Cerebellar nuclear complex (tissue), 1 donor: ENCODE data around the gene UNC13D.
"Not testable (repeated sequence)": the region's sequence is repeated elsewhere in the genome, so short reads cannot be mapped to it uniquely, and the experiment has no call there.

Experiments used
- DNase-seq, 2 experiments: peaks; one replicate each; lab custom pipeline; 2025; lab: John Stamatoyannopoulos, UW

UNC13D gene

DNA sequence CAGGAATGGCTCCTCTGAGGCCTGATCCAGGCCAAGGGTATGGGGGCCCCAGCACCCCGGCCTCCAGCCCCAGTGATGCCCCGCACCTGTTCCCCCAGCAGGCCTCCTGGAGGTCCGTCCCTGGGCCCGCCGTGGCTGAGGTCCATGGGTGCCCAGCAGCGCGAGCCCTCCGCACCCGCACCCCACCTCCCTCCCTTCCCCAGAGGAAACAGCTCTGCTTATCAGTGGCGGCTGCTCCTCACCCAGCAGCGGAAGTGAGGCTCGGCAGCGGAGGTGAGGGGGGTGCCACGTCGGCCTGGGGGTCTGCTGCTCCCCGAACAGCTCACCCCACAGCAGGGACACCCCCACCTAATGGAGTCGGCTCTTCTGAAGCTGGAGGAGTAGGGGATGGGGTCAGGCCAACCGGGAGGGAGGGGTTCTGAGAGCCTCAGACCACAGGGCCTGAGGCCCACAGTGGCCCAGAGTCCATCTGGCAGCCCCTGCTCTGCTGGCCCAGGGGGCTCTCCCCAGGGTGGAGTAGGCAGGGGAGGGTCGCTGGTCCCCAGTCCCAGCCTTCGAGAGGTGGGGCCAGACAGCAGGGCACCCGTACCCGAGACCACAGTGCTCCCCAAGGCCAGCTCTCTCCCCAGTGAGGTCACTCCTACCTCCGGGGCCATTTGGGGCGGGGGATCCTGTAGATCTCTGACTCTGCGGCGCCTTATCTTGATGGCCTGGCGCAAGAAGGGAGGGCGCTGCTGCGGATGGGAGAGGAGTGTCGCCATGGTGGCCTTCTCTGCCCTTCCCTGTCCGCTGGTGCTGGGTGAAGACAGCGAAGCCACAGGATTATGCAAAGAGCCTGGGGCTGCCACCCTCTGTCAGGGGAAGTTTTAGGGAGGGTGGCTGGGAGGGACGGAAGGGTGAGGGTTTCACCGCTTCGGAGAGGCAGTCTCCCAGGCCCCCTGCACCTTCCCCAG, at the start of gene UNC13D:
Gene UNC13D, minus strand, starts transcription at position 828 of the 953 bp plus-strand sequence. Its CDS starts 67 bp downstream, at position 761.
- DNase-seq = no peak

DNA sequence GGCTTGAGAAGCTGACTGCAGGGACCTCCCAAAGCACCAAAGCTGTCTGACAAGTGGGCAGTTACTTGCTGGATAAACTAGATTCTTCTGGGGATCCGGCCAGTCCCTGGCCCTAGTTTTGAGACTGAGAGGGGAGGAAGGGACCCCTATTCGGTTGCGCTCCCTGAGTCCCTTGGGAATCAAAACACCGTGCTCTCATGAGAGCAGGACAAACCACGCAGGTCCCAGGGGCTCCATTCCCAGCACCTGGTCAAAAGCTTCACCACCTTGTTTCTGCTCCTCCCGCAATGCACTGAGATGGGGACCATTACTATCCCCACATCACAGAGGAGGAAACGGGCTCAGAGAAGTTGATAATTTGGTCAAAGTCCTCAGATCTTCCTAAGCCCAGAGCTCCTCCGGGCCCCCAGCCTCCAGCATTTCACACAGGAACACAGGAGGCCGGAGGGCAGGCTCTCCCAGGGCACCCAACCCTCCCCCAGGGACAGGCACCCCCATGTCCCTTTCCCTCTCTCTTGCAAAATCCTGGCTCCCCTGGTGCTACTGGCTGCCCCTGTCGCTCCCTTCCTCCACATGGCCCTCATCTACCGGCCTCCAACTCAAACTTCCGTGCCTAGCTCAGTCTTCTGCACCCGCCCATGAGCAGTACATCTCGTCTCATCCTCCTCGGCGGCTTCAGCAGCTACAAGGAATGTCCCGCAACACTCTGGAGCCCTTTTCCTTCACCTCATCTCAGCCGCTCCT, 49.3 kb upstream of the UNC13D start:
- DNase-seq = no peak

DNA sequence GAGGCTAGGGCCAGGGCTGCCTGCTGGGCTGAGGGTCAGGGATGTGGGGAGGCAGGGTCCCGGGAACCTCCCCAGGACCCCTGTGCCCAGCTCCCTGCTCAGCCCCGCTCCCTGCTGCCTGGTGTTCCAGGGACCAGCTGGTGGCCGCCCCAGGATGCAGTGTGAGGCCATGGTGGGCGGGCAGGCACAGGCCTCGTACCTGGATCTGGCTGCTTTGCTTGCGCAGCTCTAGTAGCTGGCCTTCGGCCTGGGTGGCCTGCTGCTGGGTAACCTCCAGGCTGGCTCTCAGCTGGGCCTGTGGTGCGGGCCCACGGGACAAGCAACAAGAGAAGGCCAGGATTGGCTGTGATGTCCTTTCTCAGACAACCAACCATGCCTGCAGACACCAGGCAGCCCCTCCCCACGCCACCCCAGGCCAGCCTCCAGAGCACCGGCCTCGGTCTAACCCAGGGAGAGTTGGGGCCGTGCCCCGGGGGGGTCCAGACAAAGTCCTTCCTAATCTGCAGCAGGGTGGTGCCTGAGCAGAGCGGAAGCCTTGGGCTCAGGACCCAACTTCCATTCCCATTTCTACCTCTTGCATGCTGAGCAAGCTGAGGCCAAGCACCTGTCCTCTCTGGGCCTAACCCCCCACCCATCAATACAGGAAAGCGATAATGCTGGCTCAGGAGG, 48.5 kb upstream of the UNC13D start:
- DNase-seq = no peak

DNA sequence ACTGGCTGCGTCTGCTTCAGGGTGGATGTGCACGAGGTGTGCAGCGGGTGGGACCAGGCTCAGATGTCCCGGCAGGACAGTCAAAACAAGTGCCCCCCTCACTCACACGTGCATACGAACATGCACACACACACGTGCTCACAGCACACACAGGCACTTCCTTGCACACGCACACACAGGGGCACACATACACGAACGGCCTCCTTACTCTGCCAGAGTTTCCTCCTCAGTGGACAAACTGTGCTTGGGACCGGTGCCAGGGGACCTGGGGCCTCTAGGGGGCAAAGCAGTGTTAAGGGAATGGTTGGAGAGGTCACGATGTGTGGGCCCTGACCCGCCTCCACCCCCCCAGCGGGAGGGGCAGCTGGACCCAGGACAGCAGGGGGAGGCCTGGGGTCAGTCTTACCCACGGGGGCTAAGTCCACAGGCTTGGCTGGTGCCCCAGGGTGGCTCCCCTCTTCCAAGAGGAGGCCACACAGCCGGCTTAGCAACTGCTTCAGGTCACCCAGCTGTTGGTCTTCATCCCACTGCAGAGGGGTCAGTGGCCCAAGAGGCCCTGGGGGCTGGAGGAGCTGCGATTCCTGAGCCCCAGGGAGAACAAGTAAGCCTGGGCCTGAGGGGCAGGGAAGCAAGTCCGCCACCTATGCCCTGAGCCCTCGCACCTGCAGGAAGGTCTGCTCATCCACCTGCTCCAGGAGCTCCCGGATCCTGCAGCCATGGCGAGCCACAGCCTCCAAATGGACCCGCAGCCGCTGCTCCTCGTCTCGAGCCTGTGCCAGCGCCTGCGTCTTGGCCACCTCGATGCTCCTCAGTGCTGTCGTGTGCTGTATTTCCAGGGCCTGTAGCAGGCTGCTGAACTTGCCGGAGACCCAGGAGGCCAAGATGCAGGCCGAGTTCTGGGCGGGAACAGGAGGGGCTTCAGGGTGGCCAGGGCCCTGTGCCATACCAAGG, 47.7 kb upstream of the UNC13D start:
- DNase-seq = no peak

DNA sequence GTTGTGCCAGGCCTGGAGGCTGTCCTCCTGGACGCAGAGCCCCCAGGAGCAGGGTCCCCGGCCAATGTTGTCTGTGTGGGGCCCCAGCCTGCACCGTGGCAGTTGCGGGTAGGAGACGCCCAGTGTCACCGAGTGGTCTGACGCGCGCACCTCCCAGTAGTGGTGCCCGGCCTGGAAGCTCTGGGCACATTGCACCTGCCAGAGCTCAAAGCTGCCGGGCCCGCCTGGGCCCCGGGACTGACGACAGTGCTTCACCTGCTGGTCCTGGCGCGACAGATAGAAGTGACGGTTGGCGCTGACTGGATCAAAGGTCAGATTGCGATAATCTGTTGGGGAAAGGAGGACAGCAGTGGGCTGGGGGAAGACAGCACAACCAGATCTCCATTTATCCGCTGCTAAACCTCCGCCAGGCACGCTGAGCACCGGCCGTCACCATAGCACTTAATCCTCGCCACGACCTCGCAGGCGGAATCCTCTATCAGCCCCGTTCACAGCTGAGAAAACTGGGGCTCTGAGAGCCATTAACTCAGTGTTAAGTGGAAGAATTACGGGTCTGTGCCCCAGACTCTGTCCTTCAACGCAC, 46.9 kb upstream of the UNC13D start:
- DNase-seq = no peak

DNA sequence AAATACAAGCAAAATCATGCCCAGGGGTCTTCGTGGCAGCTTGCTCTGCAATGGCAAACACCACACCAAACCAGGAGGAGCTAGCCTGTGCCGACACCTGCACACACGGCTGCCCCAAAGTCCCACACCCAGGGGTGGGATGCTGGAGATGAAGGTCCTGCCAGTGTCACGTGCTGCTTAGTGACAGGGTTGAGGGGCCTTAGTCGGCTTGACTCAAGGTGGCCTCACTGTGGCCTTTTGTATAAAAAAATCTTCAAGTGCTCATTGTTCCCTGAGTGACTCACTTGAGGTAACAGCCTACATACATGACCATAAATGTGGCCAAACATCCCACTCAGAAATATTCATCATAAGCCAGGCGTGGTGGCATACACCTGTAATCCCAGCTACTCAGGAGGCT, 45.2 kb upstream of the UNC13D start:
- DNase-seq = no peak

DNA sequence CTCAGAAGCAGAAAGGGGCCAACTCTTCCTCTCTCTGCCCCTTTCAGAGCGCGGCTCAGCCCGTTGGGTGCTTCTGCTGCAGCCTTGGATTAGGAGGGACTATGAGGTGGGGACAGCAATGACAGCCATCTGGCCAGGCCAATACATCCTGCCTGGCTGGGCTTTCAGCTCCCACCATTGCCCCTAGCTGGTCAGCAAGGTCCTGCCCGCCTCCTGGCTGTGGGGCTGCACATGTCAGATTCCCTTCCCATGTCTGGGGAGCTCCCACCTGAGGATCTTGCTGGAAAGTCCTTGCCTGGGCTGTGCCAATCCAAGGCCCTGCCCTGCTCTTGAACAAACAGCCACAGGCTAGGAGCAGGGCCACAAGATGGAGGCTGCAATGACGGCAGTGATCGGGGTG, 44.3 kb upstream of the UNC13D start:
- no peak for DNase-seq

DNA sequence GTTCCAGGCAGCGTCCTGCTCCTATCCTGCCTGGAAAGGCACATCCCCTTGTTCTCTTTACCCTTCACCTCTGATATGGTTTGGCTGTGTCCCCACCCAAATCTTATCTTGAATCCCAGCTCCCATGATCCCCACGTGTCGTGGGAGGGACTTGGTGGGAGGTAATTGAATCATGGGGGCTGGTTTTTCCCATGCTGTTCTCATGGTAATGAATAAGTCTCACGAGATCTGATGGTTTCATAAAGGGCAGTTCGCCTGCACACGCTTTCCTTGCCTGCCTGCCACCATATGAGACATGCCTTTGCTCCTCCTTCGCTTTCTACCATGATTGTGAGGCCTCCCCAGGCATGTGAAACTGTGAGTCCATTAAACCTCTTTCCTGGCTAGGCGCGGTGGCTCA, 41.7 kb upstream of the UNC13D start:
- not testable (repeated sequence) for DNase-seq

DNA sequence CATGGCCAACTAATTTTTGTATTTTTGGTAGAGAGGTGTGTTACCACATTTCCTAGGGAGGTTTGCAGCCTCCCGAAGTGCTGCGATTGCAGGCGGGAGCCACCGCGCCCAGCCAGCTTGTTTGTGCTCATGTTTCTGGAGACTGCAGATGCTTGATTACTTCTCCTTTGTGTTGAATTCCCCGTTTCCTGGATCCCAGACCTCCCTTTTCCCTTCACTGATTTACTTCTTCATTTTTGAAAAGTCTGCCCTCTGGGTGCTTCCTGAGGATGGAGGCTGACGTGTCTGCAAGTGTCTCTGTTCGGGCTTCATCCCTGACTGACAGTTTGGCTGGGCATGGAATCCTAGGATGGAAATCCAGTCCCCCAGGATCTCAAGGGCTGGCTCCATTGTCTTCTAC, 41.2 kb upstream of the UNC13D start:
- DNase-seq = no peak

DNA sequence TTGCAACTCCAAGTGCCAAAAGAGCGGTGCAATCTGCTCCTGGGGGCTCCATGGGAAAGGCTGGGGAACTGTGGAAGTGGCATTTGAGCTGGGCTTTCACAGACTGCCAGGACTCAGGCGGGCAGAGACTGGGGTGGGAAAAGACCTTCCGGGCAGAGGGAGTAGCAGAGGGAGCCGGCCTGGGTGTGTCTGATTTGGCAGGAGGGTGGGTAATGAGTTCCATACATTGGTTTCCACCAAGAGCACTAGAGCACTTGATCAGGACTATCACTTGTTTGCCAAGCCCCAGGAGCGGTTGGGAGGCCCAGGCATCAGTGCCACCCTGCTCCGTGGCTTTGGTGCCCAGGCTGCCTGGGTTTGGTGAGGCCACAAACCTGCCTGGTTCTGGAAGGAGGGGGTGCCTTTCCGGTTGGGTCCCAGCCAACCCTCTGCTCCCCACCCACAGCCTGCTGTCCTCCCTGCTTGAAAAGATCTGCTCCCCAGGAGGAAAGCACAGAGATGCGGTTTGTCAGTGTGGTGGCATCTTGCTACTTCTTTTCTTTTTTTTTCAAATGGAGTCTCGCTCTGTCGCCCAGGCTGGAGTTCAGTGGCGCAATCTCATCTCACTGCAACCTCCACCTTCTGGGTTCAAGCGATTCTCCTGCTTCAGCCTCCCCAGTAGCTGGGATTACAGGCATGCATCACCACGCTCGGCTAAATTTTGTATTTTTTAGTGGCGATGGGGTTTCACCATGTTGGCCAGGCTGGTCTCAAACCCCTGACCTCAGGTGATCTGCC, 37.7 kb upstream of the UNC13D start:
- DNase-seq = no peak

DNA sequence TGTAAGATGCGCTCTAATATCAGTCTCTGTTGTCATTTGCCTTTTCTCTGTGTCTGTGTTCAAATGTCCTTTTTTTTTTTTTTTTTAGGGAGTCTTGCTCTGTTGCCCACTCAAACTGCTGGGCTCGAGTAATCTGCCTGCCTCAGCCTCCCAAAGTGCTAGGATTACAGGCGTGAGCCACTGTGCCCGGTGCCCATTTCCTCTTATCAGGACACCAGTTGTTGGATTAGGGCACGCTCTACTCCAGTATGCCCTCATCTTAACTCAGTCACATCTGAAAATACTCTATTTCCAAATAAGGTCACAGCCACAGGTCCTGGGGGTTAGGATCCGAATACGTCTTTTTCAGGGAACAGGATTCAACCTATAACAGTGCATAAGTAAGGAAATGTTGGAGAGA, 36.1 kb upstream of the UNC13D start:
- DNase-seq = no peak

DNA sequence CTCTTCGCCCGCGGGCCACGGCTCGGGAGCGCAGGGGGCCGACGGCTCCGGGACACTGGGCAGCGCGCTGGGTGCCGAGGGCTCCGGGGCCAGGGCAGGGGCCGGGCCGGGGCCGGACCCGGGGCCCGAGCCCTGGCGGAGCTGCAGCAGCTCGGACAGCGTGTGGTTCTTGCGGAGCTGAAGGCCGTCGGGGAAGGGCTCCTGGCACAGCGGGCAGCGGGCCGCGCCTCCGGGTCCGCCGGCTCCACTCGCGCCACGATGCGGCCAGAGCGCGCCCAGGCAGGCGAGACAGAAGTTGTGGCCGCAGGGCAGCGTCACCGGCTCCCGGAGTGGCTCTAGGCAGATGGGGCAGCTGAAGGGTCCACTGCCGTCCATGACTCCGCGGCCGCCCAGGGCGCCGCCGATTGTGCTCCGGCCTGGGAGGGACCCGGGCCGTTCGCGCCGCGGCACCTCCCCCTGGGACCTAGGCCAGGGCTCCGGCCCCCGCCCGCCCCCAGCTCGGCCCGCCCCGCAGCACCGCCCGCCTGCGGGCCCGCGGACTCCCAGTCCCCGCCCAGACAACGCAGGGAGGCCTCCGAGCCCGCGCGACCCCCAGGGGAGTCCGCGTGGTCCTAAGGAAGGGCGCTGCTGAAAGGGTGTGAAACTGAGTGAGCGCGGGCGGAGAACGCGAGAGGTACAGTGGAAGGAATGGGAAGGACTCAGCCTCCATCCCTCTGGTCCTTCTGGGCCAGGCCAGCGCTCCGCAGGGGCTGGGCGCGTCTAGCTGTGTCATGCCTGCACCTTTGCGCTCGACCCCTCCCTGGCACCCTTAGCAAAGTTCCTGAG, 34.2 kb upstream of the UNC13D start, which contains the start of gene TRIM47:
Gene TRIM47, minus strand, starts transcription at position 408 of the 825 bp plus-strand sequence. Its CDS starts 33 bp downstream, at position 375.
- no peak for DNase-seq

DNA sequence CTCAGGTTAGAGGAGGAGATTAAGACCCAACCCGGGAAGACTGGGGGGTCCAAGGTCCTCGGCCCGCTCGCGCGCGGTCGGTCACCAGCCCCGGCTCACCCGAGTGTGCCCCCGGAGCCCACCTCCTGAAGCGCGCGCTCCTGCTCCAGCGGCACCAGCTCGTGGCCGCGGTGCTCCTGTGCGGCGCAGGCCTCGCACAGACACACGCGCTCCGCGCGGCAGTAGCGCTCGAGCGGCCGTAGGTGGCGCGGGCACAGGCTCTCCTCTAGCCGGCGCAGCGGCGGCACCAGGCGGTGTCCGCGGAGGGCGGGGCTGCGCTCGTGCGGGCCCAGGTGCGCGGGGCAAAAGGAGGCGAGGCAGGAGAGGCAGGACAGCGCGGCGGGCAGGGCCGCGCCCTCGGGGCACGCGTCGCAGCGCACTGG, 33.6 kb upstream of the UNC13D start:
- peak in 1 of 2 experiments; percentile 30 for DNase-seq

DNA sequence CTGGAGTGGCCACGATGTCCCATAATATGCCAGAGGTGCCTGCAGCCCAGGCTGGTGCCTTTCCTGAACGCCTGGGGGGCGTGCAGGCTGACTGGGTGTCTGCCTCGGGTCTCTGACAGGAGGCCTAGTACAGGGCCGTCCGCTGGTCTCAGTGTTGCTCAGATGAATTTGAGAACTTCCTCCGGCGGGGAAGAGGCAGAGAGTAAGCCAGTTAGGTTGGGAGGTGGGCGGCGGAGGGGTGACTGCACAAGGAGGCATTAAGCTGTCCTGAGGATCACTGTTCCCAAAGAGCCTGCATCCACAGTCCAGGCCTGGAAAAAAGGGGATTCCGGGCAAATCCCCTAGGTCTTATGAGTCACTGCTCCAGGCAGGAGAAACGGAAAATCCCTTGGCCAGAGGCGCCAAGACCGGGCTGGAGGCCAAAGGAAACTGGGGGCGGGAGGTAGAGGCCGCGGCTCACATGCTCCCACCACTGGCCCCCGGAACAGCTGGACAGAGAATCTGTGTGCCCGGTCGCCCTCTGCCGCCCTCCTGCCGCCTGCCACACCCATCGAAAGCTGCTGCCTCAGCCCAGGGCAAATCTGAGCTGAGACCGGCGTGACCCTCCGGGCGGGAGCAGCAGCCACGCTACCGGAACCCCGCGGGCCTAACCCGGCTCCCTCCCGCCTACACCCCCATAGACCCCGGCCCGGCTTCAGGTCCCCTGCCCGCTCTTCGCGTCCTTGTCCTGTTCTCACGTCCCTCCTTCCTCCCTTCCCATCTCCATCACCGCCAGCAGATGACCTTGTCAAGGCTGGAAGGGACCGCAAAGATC, 32.9 kb upstream of the UNC13D start:
- no peak for DNase-seq

DNA sequence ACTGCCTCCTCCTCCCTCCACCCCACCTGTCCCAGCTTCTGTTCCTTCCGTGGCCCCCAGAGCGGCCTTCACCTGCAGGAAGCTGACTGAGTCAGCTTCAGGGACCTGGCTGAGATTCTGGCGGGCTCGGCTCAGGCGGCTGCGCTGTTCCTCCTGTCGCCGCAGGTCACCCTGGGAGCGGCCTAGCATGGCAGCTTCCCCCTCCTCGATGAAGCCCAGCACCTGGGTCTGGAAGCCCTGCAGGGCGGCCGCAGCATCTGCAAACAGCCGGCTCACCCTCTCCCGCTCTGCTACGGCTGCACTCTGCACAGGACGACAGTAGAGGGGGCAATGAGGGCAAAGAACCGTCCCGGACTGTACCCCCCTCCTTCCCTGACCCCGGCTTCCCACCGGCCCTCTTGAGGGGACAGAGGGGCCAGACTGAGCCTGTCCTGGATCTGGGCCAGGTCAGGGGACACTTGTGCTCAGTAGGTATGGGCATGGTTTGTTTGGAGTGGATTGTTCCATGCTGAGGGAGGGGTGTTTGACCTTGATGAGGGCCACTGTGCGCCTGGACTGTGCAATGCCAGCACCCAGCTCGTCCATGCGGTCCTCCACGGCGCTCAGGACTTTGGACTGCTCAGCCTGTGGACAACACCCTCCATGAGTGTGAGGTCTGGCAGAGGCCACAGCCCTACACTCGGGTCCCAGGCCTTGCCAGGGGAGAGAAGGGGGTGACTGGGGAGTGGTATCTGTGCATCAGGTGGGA, 32.2 kb upstream of the UNC13D start:
- DNase-seq = no peak

DNA sequence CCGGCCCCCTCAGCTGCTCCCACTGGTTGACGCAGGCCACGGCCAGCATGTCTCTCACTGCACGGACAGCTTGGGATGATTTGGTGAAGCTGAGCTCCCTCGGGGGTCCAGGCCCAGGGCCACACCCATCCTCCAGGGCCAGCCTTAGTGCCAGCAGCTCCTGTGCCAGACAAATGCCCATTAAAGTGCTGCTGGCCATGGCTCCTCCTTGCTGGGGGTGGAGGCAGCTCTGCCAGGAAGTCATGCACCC, 31.7 kb upstream of the UNC13D start:
- no peak for DNase-seq

DNA sequence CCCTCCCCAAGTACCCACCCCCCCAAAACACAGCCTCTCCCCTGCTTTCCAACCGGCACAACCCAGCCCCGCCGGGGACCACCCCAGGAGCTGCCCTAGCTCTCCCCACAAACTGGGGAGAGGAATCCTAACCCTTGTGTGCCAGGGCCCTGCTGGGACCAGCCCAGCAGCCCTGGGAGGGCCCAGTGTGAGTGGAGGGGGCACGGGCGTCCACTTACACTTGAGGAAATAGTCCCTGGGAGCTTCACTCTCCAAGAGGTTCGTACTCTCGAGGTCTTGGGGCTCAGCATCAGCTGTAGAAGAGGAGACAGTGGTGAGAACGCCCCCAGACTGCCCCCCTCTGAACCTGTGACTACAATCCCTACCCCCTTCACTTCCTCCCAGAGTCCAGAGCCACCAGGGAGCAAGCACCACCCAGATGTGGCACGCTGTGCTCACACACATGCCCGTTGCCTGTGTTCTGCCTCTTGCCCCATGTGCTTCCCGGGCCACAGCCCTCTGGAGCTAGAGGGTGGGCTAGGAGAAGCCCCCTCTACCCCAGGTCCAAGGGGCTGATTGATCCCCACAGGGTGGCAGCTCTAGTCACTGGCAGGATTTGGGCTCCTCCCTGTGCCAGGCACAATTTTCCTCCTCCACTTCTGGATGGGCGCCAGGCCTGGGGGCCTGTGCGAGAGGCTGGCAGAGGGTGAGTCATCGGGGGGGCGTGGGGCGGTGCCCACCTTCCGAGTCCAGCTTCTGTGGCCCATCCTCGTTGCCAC, 31.2 kb upstream of the UNC13D start:
- no peak for DNase-seq
